CD8-positive, alpha-beta memory T cell (primary cell): ENCODE measurements around the gene PITRM1. TPM values are rescaled to one million over a fixed set of nuclear protein-coding genes. Genes with fewer than 3 reads are reported as not detected.

Source experiments
- CTCF ChIA-PET: fragments of 350-600 bp; sonication (Branson Sonifier 250); formaldehyde crosslinking; loops from one replicate; lab custom pipeline; 2021; ENCODE audit warnings: antibody characterized with exemption; lab: Charles Lee
- POLR2A ChIA-PET: fragments of 350-600 bp; sonication (Branson Sonifier 250); formaldehyde crosslinking; loops from one replicate; lab custom pipeline; 2021; ENCODE audit warnings: antibody characterized with exemption; lab: Charles Lee
- DNase-seq, 5 donors: peaks; one replicate each; pipeline versions ENCODE4 v3.0.0 to v3.0.0-alpha.2; 2020 to 2022; ENCODE audit warnings: mixed read lengths in 1 of 5
- H3K27ac ChIP-seq: one replicate; pipeline ENCODE4 v1.7.0; 2013; ENCODE audit warnings: low read depth, mild to moderate bottlenecking, low read length, moderate library complexity
- H3K27me3 ChIP-seq: 2 replicates; pipeline ENCODE4 v1.7.0; 2013; ENCODE audit warnings: low read length, mild to moderate bottlenecking; ENCODE audit not compliant: insufficient read depth, poor library complexity, severe bottlenecking
- H3K36me3 ChIP-seq: 2 replicates; pipeline ENCODE4 v1.7.0; 2013; ENCODE audit warnings: mild to moderate bottlenecking, low read length, moderate library complexity; ENCODE audit not compliant: insufficient read depth
- H3K4me1 ChIP-seq: 2 replicates; pipeline ENCODE4 v1.7.0; 2013; ENCODE audit warnings: mild to moderate bottlenecking, low read length, moderate library complexity; ENCODE audit not compliant: insufficient read depth
- H3K4me3 ChIP-seq: 2 replicates; pipeline ENCODE4 v1.7.0; 2013; ENCODE audit warnings: mild to moderate bottlenecking, low read length
- H3K9me3 ChIP-seq: 2 replicates; pipeline ENCODE4 v1.7.0; 2013; ENCODE audit warnings: mild to moderate bottlenecking, low read length
- H3K27ac Mint-ChIP-seq, 8 donors: one replicate each; pipeline ENCODE4 v1.8.0; 2020 to 2021; ENCODE audit warnings: mixed read lengths in 8 of 8, mild to moderate bottlenecking in 6 of 8, inconsistent platforms in 3 of 8, moderate library complexity in 3 of 8
- H3K27me3 Mint-ChIP-seq, 2 donors: one replicate each; pipeline ENCODE4 v1.8.0; 2020 to 2021; ENCODE audit warnings: mixed read lengths in 2 of 2, mild to moderate bottlenecking in 1 of 2, moderate library complexity in 1 of 2
- H3K36me3 Mint-ChIP-seq, 3 donors: one replicate each; pipeline ENCODE4 v1.8.0; 2020 to 2021; ENCODE audit warnings: mixed read lengths in 3 of 3, inconsistent platforms in 1 of 3, mild to moderate bottlenecking in 1 of 3
- H3K4me1 Mint-ChIP-seq, 3 donors: one replicate each; pipeline ENCODE4 v1.8.0; 2020 to 2021; ENCODE audit warnings: mixed read lengths in 3 of 3, inconsistent platforms in 1 of 3, mild to moderate bottlenecking in 1 of 3
- H3K4me3 Mint-ChIP-seq, 7 donors: one replicate each; pipeline ENCODE4 v1.8.0; 2020 to 2021; ENCODE audit warnings: mixed read lengths in 7 of 7, mild to moderate bottlenecking in 6 of 7, moderate library complexity in 4 of 7, inconsistent platforms in 2 of 7
- H3K9me3 Mint-ChIP-seq, 5 donors: one replicate each; pipeline ENCODE4 v1.8.0; 2020 to 2022; ENCODE audit warnings: mixed read lengths in 5 of 5, mild to moderate bottlenecking in 3 of 5, moderate library complexity in 2 of 5, inconsistent platforms in 1 of 5
- polyA plus RNA-seq: library from polyadenylated mRNA; unstranded; fragments of 300-500 nt; fragmentation: Illumina TruSeq; gene quantifications from one replicate; pipeline ENCODE4 v1.2.3, GENCODE V29; 2021
- total RNA-seq, 2 experiments: library from RNA; stranded (reverse); gene quantifications; one replicate each; pipeline ENCODE4 v1.2.3, GENCODE V29; 2021

Gene PITRM1
- total and polyA plus RNA-seq, 3 experiments from 2014 or later, result 49.1 to 132 (median 132) TPM

DNA sequence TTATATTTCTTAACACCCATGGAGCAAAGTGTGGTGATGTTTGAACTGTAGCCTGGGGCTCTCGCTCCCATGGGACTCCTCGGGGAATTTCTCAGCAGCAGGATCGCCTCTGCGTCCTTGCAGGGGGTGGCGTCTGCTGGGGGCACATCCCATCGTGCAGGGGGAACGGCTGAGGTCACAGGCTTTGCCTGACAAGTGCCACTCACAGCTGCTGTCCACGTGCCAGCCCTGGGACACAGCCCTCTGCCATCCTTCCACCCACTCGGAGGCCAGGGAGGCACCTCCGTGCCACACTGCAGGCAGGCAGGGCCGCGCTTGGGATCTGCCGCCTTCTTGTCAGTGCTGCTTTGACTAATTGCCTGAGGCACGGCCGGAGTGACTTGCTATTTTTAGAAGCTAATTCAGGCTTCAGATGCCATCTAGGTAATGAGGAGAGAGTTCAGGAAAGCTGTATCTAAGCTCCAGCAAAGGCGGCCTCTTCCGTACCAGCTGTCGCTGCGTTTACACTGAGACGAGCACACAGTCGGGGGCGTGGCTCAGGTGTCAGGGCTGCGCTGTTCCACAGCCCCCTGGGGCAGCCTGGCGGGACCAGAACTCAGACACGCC lies 45.7 kb downstream of the PITRM1 start:
- no peaks in the 10 kb centered on the region for H3K27me3 ChIP-seq
- no peaks in the 10 kb centered on the region for H3K9me3 Mint-ChIP-seq
- H3K9me3 ChIP-seq, result no peaks in the 10 kb centered on the region
- ChIA-PET POLR2A (no interaction called here), CTCF (no interaction called here)
- H3K27ac ChIP-seq, result no peak overlapping the region
- H3K4me1 ChIP-seq, result no peaks in the 10 kb centered on the region
- H3K4me3 ChIP-seq, result no peak overlapping the region
- H3K4me3 Mint-ChIP-seq, result no peak overlapping the region
- H3K36me3 Mint-ChIP-seq, result peaks cover 0 to 76% (median 23%) of the 10 kb centered on the region in 3 donors
- peaks cover 4% of the 10 kb centered on the region for H3K36me3 ChIP-seq
- H3K27ac Mint-ChIP-seq, result no peak overlapping the region
- DNase-seq, result peak in 1 of 5 donors; percentile 42
- H3K4me1 Mint-ChIP-seq, result no peaks in the 10 kb centered on the region
- no peaks in the 10 kb centered on the region for H3K27me3 Mint-ChIP-seq

DNA sequence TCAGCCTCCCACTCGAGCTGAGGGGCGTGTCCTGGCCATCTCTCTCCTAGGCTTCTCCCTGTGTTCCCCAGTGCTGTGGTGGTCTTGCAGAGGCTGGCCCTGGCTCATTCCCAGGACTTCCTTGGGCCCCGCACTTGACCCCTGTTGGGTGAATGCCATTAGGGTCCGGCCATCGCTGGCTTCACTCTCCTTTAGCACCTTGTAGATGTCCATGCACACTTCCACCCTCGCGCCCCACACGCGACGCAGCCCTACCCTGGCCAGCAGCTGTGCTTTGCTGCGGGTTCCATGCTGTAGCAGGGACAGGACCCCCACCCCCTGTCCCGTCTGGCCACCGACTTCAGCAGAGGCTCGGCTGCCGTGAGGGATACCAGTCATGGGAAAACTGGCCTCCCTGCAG lies 46.3 kb downstream of the PITRM1 start:
- H3K27me3 ChIP-seq, result no peaks in the 10 kb centered on the region
- Mint-ChIP-seq H3K27ac (no peak overlapping the region), H3K27me3 (no peaks in the 10 kb centered on the region), H3K36me3 (peaks cover 0 to 75% (median 21%) of the 10 kb centered on the region in 3 donors), H3K9me3 (no peaks in the 10 kb centered on the region), H3K4me3 (no peak overlapping the region), H3K4me1 (no peaks in the 10 kb centered on the region)
- DNase-seq, result peak in 1 of 5 donors; percentile 42
- no peak overlapping the region for H3K27ac ChIP-seq
- no peaks in the 10 kb centered on the region for H3K4me1 ChIP-seq
- H3K4me3 ChIP-seq, result no peak overlapping the region
- no peaks in the 10 kb centered on the region for H3K9me3 ChIP-seq
- ChIA-PET POLR2A (no interaction called here), CTCF (interaction anchor here (1.1 to 1.4 kb wide), 2 partner anchors 11 to 25 kb away, joined by 3 read pairs; no protein-coding TSS in a partner anchor)
- H3K36me3 ChIP-seq, result peaks cover 4% of the 10 kb centered on the region

DNA sequence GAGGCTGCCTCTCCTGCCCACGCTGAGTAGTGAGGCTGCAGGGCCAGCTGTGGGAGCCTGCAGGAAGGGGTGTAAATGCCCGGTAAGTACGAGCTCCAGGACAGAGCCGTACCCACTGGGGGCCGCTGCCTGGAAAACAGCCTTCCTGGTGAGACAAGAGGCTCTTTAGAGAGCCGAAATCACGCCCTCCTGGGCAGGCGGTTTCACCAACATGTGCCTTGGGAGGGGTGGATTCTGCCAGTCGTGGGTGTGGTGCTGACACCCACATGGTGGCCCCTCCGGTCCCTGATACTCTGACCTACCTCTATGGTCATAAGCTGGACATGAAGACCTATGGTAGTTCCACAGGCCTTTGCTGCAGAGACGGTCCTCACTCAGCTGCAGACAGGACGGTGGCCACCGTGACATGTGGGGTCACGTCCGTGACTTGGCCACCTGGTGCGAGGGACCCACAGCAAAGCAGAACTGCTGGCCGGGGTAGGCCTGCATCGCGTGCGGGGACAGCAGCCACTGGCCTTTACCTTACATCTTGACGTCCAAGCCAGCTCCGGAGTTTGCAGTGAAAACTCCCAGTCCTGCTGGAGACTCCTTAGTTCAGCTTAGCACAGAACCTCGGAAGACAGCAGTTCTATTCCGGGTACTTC lies 46.9 kb downstream of the PITRM1 start:
- H3K4me3 ChIP-seq, result no peak overlapping the region
- no peak overlapping the region for H3K27ac ChIP-seq
- H3K36me3 Mint-ChIP-seq, result peaks cover 0 to 77% (median 21%) of the 10 kb centered on the region in 3 donors
- no peaks in the 10 kb centered on the region for H3K4me1 Mint-ChIP-seq
- no peak overlapping the region for H3K27ac Mint-ChIP-seq
- DNase-seq, result peak in 1 of 5 donors; percentile 35
- H3K4me3 Mint-ChIP-seq, result no peak overlapping the region
- H3K4me1 ChIP-seq, result no peaks in the 10 kb centered on the region
- H3K27me3 ChIP-seq, result no peaks in the 10 kb centered on the region
- POLR2A ChIA-PET, result no interaction called here
- H3K36me3 ChIP-seq, result peaks cover 4% of the 10 kb centered on the region
- CTCF ChIA-PET, result interaction anchor here (1.1 to 1.4 kb wide), 2 partner anchors 11 to 25 kb away, joined by 3 read pairs; no protein-coding TSS in a partner anchor
- H3K9me3 ChIP-seq, result no peaks in the 10 kb centered on the region
- H3K27me3 Mint-ChIP-seq, result no peaks in the 10 kb centered on the region
- H3K9me3 Mint-ChIP-seq, result no peaks in the 10 kb centered on the region

DNA sequence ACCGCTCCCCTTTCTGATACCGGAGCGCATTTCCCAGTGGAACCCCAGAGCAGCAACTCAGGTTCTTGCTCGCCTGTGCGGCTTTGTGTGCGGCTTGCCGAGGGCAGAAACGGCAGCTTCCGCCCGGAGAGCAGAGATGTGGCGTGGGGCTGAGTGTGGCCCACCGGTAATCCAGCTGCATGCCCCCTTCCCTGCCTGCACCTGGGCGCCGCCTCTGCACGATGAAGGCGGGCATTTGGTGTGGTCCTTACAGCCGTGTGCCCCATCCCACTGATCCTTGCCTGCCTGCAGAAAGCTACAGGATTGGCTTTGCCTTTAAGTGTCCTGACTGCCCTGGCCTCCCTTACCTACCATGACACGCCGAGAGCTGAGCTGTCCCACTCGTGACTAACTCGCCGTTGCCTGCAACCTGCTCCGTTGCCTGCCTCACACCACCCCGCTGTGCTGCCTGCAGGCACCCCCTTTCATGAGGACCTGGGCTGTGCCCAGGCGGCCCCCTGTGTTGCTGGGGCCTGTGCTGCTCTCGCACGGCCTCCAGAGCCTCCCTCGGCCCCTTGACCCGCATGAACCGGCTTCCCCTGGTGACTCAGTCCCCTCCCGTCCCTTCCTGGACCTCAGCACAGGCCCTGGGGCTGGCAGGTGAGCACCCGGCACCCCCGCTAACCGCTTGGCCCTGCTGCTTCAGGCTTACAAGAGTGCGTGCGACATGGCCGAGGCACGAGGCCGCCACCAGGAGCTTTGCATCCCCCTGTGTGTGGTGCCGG lies 48.0 kb downstream of the PITRM1 start:
- Mint-ChIP-seq H3K4me1 (no peaks in the 10 kb centered on the region), H3K4me3 (no peak overlapping the region), H3K36me3 (peaks cover 0 to 75% (median 18%) of the 10 kb centered on the region in 3 donors), H3K27ac (peak overlapping the region in 1 of 8 donors; percentile 66), H3K27me3 (no peaks in the 10 kb centered on the region), H3K9me3 (no peaks in the 10 kb centered on the region)
- H3K36me3 ChIP-seq, result peaks cover 4% of the 10 kb centered on the region
- no peak overlapping the region for H3K4me3 ChIP-seq
- no peaks in the 10 kb centered on the region for H3K4me1 ChIP-seq
- CTCF ChIA-PET, result no interaction called here
- H3K27ac ChIP-seq, result no peak overlapping the region
- no peaks in the 10 kb centered on the region for H3K9me3 ChIP-seq
- POLR2A ChIA-PET, result no interaction called here
- no peaks in the 10 kb centered on the region for H3K27me3 ChIP-seq
- no peak for DNase-seq

DNA sequence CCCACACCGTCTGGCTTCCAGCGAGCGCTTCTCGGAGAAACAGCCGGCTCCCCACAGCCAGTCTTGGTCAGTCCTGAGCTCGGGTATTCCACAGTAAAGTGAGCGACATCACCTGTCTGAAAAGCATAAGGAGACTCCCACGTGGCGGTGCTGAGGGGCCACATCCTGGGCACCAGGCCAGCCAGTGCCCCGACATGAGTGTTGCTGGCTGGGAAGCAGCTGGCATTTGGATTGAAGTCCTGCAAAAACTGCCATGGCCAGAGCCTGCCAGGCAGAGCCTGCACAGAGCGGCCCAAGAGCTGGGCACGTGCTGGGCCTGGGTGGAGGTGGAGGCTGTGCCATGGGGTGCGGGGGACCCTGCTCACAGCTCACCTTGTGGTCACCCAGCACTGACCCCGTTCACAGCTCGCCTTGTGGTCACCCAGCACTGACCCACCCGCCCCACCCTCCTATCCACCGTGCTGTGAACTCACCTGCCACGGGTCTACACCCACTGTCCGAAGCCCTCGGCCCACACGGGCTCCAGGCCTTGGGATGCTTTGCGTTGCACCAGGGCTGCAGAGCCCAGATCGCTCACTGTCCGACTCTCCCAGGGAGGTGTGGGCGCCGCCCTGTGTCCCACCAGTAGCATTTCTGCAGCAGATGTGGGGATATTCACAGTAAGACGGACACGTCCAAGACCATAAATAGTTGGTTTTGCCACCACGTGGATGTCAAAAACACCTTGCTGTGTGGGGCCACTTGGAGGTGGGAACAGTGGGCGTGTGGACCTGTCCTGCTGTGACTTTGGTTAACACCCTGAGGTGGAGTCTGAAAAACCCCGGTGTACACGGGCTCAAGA lies 48.8 kb downstream of the PITRM1 start:
- ChIA-PET POLR2A (no interaction called here), CTCF (no interaction called here)
- Histone ChIP-seq H3K27ac (no peak overlapping the region), H3K27me3 (no peaks in the 10 kb centered on the region), H3K4me3 (no peak overlapping the region), H3K4me1 (no peaks in the 10 kb centered on the region), H3K9me3 (no peaks in the 10 kb centered on the region), H3K36me3 (peaks cover 4% of the 10 kb centered on the region)
- Mint-ChIP-seq H3K36me3 (peaks cover 0 to 75% (median 18%) of the 10 kb centered on the region in 3 donors), H3K4me3 (no peak overlapping the region), H3K4me1 (no peaks in the 10 kb centered on the region), H3K9me3 (no peaks in the 10 kb centered on the region), H3K27me3 (no peaks in the 10 kb centered on the region), H3K27ac (peak overlapping the region in 1 of 8 donors; percentile 58)
- DNase-seq, result no peak

DNA sequence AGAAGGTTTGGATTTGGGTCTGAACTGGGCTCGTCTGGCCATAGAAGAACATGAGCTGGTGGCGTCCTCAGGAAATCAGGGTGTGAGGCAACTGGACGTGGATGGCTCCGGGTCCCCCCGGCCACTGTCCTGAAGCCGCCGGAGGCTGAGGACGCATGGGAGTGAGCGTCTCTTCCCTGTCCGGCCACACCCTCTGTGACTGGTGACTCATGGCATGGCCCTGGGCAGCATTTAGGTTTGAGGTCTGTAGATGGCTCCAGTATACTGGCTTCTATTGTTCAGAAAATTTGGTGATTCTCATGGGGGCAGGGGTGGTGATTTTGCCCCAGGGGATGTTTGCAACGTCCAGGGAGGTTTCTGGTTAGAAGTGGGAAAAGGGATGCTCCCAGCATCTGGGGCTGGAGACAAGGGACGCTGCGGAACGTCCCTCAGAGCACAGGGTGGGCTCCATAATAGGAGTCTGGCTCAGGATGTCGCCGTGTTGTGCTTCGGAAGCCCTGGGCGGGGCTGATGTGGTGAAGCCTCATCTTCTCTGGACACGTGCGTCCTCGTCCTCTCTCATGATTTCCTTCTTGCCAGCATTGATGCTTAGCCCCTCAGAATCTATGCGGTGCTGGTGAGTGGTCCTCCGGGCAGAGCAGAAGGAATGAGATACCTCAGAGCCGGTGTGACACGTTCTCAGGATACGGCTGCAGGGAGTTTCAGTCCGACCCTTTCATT lies 49.9 kb downstream of the PITRM1 start:
- no peak overlapping the region for H3K4me3 ChIP-seq
- H3K27me3 ChIP-seq, result no peaks in the 10 kb centered on the region
- Mint-ChIP-seq H3K4me1 (no peaks in the 10 kb centered on the region), H3K36me3 (peaks cover 4 to 76% (median 19%) of the 10 kb centered on the region in 3 donors), H3K9me3 (no peaks in the 10 kb centered on the region), H3K27ac (no peak overlapping the region), H3K27me3 (no peaks in the 10 kb centered on the region), H3K4me3 (no peak overlapping the region)
- H3K4me1 ChIP-seq, result no peaks in the 10 kb centered on the region
- DNase-seq, result no peak
- ChIA-PET POLR2A (no interaction called here), CTCF (no interaction called here)
- no peaks in the 10 kb centered on the region for H3K9me3 ChIP-seq
- no peak overlapping the region for H3K27ac ChIP-seq
- no peaks in the 10 kb centered on the region for H3K36me3 ChIP-seq

DNA sequence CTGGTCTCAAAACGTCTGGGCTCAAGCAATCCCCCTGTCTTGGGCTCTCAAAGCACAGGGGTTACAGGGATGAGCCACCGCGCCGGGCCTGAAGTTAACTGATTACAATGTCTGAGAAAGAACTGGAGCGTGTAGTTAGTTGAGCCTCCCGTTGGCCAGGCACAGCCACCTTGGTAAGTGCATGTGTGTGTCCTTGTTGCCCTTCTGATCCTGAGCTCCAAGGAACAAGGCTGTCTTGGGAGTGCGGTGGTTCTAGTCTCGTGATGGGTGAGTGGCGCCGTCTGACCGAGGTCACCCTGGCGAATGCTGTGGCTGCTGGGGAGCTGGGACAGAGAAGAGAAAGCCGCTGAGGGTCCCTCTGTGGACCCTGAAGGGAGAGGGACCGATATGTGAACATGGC lies 50.5 kb downstream of the PITRM1 start:
- H3K27ac ChIP-seq, result no peak overlapping the region
- Mint-ChIP-seq H3K9me3 (no peaks in the 10 kb centered on the region), H3K36me3 (peaks cover 4 to 80% (median 17%) of the 10 kb centered on the region in 3 donors), H3K4me3 (no peak overlapping the region), H3K27ac (peak overlapping the region in 1 of 8 donors; percentile 47), H3K27me3 (no peaks in the 10 kb centered on the region), H3K4me1 (no peaks in the 10 kb centered on the region)
- no peak overlapping the region for H3K4me3 ChIP-seq
- ChIA-PET POLR2A (no interaction called here), CTCF (no interaction called here)
- no peaks in the 10 kb centered on the region for H3K27me3 ChIP-seq
- DNase-seq, result no peak
- H3K4me1 ChIP-seq, result no peaks in the 10 kb centered on the region
- H3K36me3 ChIP-seq, result no peaks in the 10 kb centered on the region
- no peaks in the 10 kb centered on the region for H3K9me3 ChIP-seq
